Omental fat pad (tissue), 4 donors: ENCODE data around the gene ACIN1. TPM values are rescaled to one million over a fixed set of nuclear protein-coding genes. Genes with fewer than 3 reads are reported as not detected.

ENCODE experiments used
- ATAC-seq: fragments of 150-250 bp; one replicate; pipeline ENCODE4 v1.9.1; 2016; ENCODE audit warnings: mild to moderate bottlenecking, moderate library complexity; ENCODE audit not compliant: low FRiP score
- DNase-seq: peaks from one replicate; pipeline ENCODE4 v3.0.0-alpha.2; 2019; ENCODE audit warnings: low spot score
- total RNA-seq, 4 donors: library from RNA; depleted of rRNA; stranded (reverse); fragments of >200 nt; gene quantifications; one replicate each; pipeline ENCODE4 v1.1.0, GENCODE V29; 2016
- TF ChIP-seq, protein P1 (sequence below), 3 donors: fragments of 450-650 bp; IDR thresholded peaks; one replicate each; pipeline ENCODE4 v1.5.1; 2016 to 2017; ENCODE audit warnings: antibody characterized with exemption in 3 of 3, mild to moderate bottlenecking in 3 of 3, moderate library complexity in 2 of 3

Gene ACIN1
- total RNA-seq, 4 donors from 2014 or later: 85.6 to 143 (median 120) TPM

DNA sequence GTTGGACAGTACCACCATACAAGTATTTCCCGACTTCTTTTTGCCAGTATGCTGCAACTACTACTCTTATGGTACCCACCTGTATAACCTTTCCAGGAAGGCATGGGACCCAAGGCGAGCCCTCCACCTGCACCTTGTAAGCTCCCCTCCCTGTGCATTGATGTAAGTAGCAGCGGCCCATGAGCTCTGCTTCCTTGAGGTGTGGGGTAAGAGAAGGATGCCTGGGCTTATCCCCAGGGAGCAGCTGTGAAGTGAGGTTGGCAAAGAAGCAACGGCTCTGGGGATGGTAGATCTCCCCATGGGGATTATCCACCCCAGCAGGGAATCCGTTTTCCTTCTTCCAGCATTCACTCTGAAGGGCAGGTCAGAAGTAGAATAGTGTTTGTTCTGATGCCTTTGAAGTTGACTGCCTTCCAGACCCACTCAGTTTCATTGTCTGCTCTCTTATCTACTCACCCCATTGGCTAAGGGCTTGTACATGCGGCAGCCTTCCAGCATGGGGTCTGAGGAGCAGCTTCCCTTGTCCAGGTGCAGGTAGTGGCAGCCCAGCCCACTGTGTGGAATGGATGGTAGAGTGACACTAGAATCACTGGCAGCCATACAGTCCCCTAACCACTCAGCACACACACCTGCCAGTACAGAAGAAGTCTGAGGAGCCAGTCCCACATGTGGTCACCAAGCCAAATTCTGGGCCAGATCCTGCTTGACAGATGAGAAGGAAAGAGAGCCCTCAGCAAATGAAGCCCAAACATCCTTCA, 6.5 kb upstream of the ACIN1 start:
- TF ChIP-seq, protein P1, sequence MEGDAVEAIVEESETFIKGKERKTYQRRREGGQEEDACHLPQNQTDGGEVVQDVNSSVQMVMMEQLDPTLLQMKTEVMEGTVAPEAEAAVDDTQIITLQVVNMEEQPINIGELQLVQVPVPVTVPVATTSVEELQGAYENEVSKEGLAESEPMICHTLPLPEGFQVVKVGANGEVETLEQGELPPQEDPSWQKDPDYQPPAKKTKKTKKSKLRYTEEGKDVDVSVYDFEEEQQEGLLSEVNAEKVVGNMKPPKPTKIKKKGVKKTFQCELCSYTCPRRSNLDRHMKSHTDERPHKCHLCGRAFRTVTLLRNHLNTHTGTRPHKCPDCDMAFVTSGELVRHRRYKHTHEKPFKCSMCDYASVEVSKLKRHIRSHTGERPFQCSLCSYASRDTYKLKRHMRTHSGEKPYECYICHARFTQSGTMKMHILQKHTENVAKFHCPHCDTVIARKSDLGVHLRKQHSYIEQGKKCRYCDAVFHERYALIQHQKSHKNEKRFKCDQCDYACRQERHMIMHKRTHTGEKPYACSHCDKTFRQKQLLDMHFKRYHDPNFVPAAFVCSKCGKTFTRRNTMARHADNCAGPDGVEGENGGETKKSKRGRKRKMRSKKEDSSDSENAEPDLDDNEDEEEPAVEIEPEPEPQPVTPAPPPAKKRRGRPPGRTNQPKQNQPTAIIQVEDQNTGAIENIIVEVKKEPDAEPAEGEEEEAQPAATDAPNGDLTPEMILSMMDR (IDR thresholded peaks at IDR 0.05): no peak
- ATAC-seq (no peak), DNase-seq (no peak)

GRCh38 chr14:23099212-23099861, 4.4 kb upstream of the ACIN1 start:
- ATAC-seq (no peak), DNase-seq (no peak)
- TF ChIP-seq, protein P1 (IDR thresholded peaks at IDR 0.05): no peak

DNA sequence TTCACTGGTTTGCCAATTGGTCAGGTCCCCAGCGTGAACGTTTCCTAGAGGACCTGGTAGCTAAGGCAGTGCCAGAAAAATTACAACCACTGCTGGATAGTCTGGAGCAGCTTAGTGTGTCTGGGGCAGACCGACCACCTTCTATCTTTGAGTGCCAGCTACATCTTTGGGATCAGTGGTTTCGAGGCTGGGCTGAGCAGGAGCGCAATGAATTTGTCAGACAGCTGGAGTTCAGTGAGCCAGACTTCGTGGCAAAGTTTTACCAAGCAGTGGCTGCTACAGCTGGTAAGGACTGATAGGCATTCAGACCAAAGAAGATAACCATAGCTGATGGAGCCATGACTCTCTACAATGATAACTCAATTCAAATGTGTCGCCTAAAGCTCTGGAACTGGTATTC, 2.9 kb upstream of the ACIN1 start:
- no peak for DNase-seq
- TF ChIP-seq, protein P1 (IDR thresholded peaks at IDR 0.05): no peak
- ATAC-seq: no peak

DNA sequence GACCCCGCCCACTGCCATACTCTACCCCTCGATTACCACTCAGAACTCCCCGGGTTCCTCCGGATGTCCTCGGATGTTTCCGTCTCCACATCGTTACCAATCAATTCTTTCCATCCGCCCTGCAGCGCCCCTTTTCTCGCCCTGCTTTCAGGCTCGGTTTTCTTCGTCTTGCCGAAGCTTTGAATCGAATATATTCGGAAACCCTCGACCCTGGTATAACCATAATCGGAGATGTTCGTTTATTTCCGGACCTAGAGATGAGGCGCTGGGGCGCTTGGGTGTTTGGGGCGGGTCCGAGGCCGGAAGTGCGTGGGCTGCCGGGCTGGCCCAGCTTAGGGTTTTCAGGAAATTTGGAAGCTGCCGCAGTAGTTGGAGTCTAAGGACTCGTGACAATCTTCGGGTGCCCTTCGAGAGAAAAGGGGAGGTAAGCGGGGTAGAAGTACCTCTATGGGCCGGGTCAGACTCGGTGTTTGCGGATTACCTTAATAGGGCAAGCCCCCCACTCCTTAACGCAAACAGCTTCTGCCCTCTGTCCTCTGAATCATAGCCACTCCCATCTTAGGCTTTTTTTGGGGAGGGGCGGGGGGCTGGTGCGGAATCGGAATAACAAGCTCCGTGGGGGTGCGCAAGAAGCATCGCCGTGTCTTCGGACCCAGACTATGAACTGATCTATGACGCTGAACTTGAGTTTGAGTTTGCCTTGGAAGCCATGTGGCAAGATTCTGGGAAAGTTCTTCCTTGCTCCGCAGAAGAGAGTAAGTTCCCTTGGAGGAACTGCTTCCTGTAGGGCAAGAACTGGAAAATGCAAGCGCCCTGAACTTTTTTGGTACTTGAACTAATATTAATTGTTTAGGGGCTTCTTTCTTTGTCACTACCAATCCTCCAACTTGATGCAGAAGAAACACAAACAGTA, 516 bp upstream of the ACIN1 start, which contains the start of gene C14orf119:
C14orf119 (plus strand) TSS at position 310 of the 913 bp plus-strand sequence. CDS start 2,154 bp downstream, outside the sequence.
- TF ChIP-seq, protein P1 (IDR thresholded peaks at IDR 0.05): no peak
- DNase-seq (peak; percentile 100), ATAC-seq (peak; percentile 96)

DNA sequence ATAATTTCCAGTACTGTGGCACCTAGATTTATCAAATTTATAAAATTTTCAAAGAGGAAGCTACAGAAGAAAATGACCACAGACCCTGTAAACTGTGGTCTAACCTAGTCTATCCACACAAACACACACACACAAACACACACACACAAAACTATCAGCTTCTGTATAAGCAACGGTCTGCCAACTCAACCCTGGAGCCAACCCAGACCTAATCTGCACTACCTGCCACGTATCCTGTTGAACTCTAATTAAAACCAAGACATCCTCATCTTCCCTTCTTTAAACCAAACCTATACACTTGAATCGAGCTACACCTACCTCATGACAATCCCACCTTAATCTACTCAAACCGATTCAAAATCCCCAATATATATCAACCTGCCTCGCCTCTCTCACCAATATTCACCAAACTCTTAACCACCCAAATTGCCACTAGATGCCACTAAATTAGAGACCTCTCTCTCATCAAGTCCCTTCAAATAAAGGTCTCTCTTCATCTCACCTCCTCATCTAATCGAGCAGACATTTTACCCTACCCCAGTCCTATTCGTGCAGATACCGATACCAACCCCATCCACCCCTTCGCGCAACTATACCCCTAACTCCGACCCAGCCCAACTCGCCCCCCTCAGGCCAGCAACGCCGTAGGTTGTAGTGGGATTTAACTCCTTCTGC, 808 bp downstream of the ACIN1 start:
- no peak for DNase-seq
- no peak for ATAC-seq
- TF ChIP-seq, protein P1 (IDR thresholded peaks at IDR 0.05): no peak

DNA sequence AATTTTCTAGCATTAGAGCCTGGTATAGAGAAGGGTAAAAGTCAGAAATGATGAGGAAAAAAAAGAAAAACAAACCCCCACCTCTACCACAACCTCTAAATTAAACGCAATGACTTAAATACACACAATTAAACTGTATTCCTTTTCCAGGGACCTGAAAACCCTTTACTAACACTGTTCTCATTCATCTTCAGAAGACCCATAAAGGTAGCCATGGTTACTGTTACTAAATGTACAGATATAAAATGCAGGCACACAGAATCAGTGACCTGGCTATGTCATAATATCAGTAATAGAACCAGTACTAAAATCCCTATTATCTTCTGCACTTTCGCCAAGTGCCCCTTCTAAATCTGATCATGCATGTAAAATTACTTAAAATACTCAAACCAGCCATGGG, 1.4 kb downstream of the ACIN1 start:
- no peak for DNase-seq
- no peak for ATAC-seq
- TF ChIP-seq, protein P1 (IDR thresholded peaks at IDR 0.05): no peak
